Stomach (tissue), 4 donors: Measurements from ENCODE around the gene SULT6B1.

Experiments
- CTCF ChIP-seq, 7 experiments: fragments of 450-650 bp in 4 of 7; fragments of 200-600 bp in 3 of 7; sonication (generic) in 3 of 7; IDR thresholded peaks; one replicate each; pipeline ENCODE4 v1.5.1; 2016 to 2019; ENCODE audit warnings: antibody characterized with exemption in 7 of 7, control low read depth in 2 of 7, mild to moderate bottlenecking in 1 of 7
- EP300 ChIP-seq: sonication (generic); formaldehyde crosslinking; IDR thresholded peaks from one replicate; pipeline ENCODE4 v1.6.1; 2017; ENCODE audit warnings: antibody characterized with exemption
- POLR2A ChIP-seq, 4 donors: fragments of 450-650 bp; IDR thresholded peaks; one replicate each; pipeline ENCODE4 v1.6.1; 2016; ENCODE audit warnings: antibody characterized with exemption in 4 of 4, control low read depth in 2 of 4, mild to moderate bottlenecking in 1 of 4, moderate library complexity in 1 of 4
- POLR2AphosphoS5 ChIP-seq, 3 donors: sonication (generic); formaldehyde crosslinking; IDR thresholded peaks; one replicate each; pipeline ENCODE4 v1.6.1; 2016; ENCODE audit warnings: antibody characterized with exemption in 3 of 3

DNA sequence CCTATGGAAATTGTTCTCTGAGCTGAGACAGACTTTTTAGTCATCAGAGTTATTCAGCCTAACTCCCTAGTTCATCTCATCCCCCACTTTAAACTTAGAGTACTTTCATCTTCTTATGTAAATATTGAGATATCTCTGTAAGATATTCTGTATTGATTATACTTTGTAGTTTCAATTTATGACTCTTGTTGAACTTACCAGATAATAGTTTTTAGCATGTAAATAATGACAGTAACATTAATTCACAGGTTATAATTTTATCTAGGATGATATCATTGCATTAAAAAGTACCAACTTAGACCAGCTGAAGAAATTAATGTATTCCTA, 16.9 kb downstream of the SULT6B1 start:
- TF ChIP-seq CTCF (IDR thresholded peaks at IDR 0.05) (no peak), POLR2A (IDR thresholded peaks at IDR 0.05) (no peak), EP300 (no peak), POLR2AphosphoS5 (IDR thresholded peaks at IDR 0.05) (no peak)
